ENCODE data around the gene ARHGDIA.
A peak's percentile ranks its signal among the peaks of the same experiment; 100 is the strongest.
"Not testable (repeated sequence)": the region's sequence is repeated elsewhere in the genome, so short reads cannot be mapped to it uniquely, and the experiment has no call there.

The ARHGDIA gene

GRCh38 chr17:81870981-81871386, at the start of gene ARHGDIA:
ARHGDIA (minus strand) TSS chr17:81871337; CDS start chr17:81869930, 1,407 bp downstream.
- peaks cover 29% of the 10 kb centered on the region; the same call in 1 of the 2 replicates for H3K4me1 ChIP-seq (ENCODE audit: insufficient read depth, low read length)
- peaks cover 2% of the 10 kb centered on the region; the same call in 1 of the 2 replicates for H3K36me3 ChIP-seq (ENCODE audit: insufficient read depth, low read length)
- H3K9ac ChIP-seq (ENCODE audit: low read depth, low read length) = peak within 1 kb of the TSS; percentile 92
- no peaks in the 10 kb centered on the region for H3K9me3 ChIP-seq (ENCODE audit: control insufficient read depth, insufficient read depth, low read length)

- Histone ChIP-seq H3K9me3 (ENCODE audit: control insufficient read depth, insufficient read depth, low read length) (no peaks in the 10 kb centered on the region), H3K4me1 (ENCODE audit: insufficient read depth, low read length) (peaks cover 19% of the 10 kb centered on the region), H3K36me3 (ENCODE audit: insufficient read depth, low read length) (peaks cover 2% of the 10 kb centered on the region; the same call in 1 of the 2 replicates), H3K9ac (ENCODE audit: low read depth, low read length) (no peak overlapping the region)
Measured at GRCh38 chr17:81918832-81919545, 47.9 kb upstream of the ARHGDIA start.

GRCh38 chr17:81918333-81918669, 47.2 kb upstream of the ARHGDIA start:
- not testable (repeated sequence) for H3K36me3 ChIP-seq (ENCODE audit: insufficient read depth, low read length); H3K9me3 ChIP-seq (ENCODE audit: control insufficient read depth, insufficient read depth, low read length)
- peak overlapping the region; percentile 85; the same call in 1 of the 2 replicates for H3K9ac ChIP-seq (ENCODE audit: low read depth, low read length)
- peaks cover 14% of the 10 kb centered on the region for H3K4me1 ChIP-seq (ENCODE audit: insufficient read depth, low read length)

GRCh38 chr17:81917565-81918332, 46.6 kb upstream of the ARHGDIA start, which contains the start of gene SIRT7:
SIRT7 (minus strand) TSS chr17:81918176; CDS start chr17:81918131, 45 bp downstream.
- Histone ChIP-seq H3K4me1 (ENCODE audit: insufficient read depth, low read length) (peaks cover 12% of the 10 kb centered on the region), H3K9me3 (ENCODE audit: control insufficient read depth, insufficient read depth, low read length) (no peaks in the 10 kb centered on the region), H3K9ac (ENCODE audit: low read depth, low read length) (peak within 1 kb of the TSS; percentile 85), H3K36me3 (ENCODE audit: insufficient read depth, low read length) (peaks cover 2% of the 10 kb centered on the region; the same call in 1 of the 2 replicates)

GRCh38 chr17:81916234-81917001, 45.3 kb upstream of the ARHGDIA start:
- Histone ChIP-seq H3K9ac (ENCODE audit: low read depth, low read length) (peak overlapping the region; percentile 85; the same call in 1 of the 2 replicates), H3K36me3 (ENCODE audit: insufficient read depth, low read length) (peaks cover 2% of the 10 kb centered on the region; the same call in 1 of the 2 replicates), H3K9me3 (ENCODE audit: control insufficient read depth, insufficient read depth, low read length) (no peaks in the 10 kb centered on the region), H3K4me1 (ENCODE audit: insufficient read depth, low read length) (peaks cover 9% of the 10 kb centered on the region)

- Histone ChIP-seq H3K9me3 (ENCODE audit: control insufficient read depth, insufficient read depth, low read length) (no peaks in the 10 kb centered on the region), H3K36me3 (ENCODE audit: insufficient read depth, low read length) (peaks cover 2% of the 10 kb centered on the region; the same call in 1 of the 2 replicates), H3K4me1 (ENCODE audit: insufficient read depth, low read length) (peaks cover 9% of the 10 kb centered on the region), H3K9ac (ENCODE audit: low read depth, low read length) (no peak overlapping the region)
Measured at GRCh38 chr17:81915331-81915730, 44.2 kb upstream of the ARHGDIA start.

GRCh38 chr17:81914103-81914850, 43.1 kb upstream of the ARHGDIA start:
- Histone ChIP-seq H3K9ac (ENCODE audit: low read depth, low read length) (no peak overlapping the region), H3K9me3 (ENCODE audit: control insufficient read depth, insufficient read depth, low read length) (no peaks in the 10 kb centered on the region), H3K36me3 (ENCODE audit: insufficient read depth, low read length) (no peaks in the 10 kb centered on the region), H3K4me1 (ENCODE audit: insufficient read depth, low read length) (peaks cover 13% of the 10 kb centered on the region)

- Histone ChIP-seq H3K36me3 (ENCODE audit: insufficient read depth, low read length) (no peaks in the 10 kb centered on the region), H3K9me3 (ENCODE audit: control insufficient read depth, insufficient read depth, low read length) (no peaks in the 10 kb centered on the region), H3K4me1 (ENCODE audit: insufficient read depth, low read length) (peaks cover 13% of the 10 kb centered on the region), H3K9ac (ENCODE audit: low read depth, low read length) (no peak overlapping the region)
Measured at GRCh38 chr17:81913394-81914102, 42.4 kb upstream of the ARHGDIA start.

- Histone ChIP-seq H3K36me3 (ENCODE audit: insufficient read depth, low read length) (no peaks in the 10 kb centered on the region), H3K9me3 (ENCODE audit: control insufficient read depth, insufficient read depth, low read length) (no peaks in the 10 kb centered on the region), H3K9ac (ENCODE audit: low read depth, low read length) (no peak overlapping the region), H3K4me1 (ENCODE audit: insufficient read depth, low read length) (peaks cover 13% of the 10 kb centered on the region)
Measured at GRCh38 chr17:81912441-81913309, 41.5 kb upstream of the ARHGDIA start.

GRCh38 chr17:81911969-81912368, 40.8 kb upstream of the ARHGDIA start:
- H3K4me1 ChIP-seq (ENCODE audit: insufficient read depth, low read length) = peaks cover 9% of the 10 kb centered on the region
- peak overlapping the region; percentile 36; the same call in 1 of the 2 replicates for H3K9ac ChIP-seq (ENCODE audit: low read depth, low read length)
- H3K36me3 ChIP-seq (ENCODE audit: insufficient read depth, low read length) = no peaks in the 10 kb centered on the region
- no peaks in the 10 kb centered on the region for H3K9me3 ChIP-seq (ENCODE audit: control insufficient read depth, insufficient read depth, low read length)

- peak within 1 kb of the TSS; percentile 94 for H3K9ac ChIP-seq (ENCODE audit: low read depth, low read length)
- no peaks in the 10 kb centered on the region for H3K9me3 ChIP-seq (ENCODE audit: control insufficient read depth, insufficient read depth, low read length)
- peaks cover 4% of the 10 kb centered on the region; the same call in 1 of the 2 replicates for H3K4me1 ChIP-seq (ENCODE audit: insufficient read depth, low read length)
- no peaks in the 10 kb centered on the region for H3K36me3 ChIP-seq (ENCODE audit: insufficient read depth, low read length)
Measured at GRCh38 chr17:81911277-81911961, 40.3 kb upstream of the ARHGDIA start, which contains the start of gene PCYT2. PCYT2 (minus strand) TSS chr17:81911399; CDS start chr17:81911355, 44 bp downstream.

- Histone ChIP-seq H3K36me3 (ENCODE audit: insufficient read depth, low read length) (no peaks in the 10 kb centered on the region), H3K9me3 (ENCODE audit: control insufficient read depth, insufficient read depth, low read length) (no peaks in the 10 kb centered on the region), H3K4me1 (ENCODE audit: insufficient read depth, low read length) (peaks cover 4% of the 10 kb centered on the region; the same call in 1 of the 2 replicates), H3K9ac (ENCODE audit: low read depth, low read length) (peak overlapping the region; percentile 94)
Measured at GRCh38 chr17:81910840-81911276, 39.7 kb upstream of the ARHGDIA start.
